ENCODE data around the gene DOCK2. TPM values are rescaled to one million over a fixed set of nuclear protein-coding genes. Genes with fewer than 3 reads are reported as not detected.

The DOCK2 gene
- total and polyA plus RNA-seq, 2 donors (not counting 1 experiment from before 2014, with no cell fraction given) = 112 to 330 TPM

GRCh38 chr5:169880785-169881184 lies 243.7 kb downstream of the DOCK2 start:
- Histone ChIP-seq H3K79me2 (ENCODE audit: control insufficient read depth, insufficient read depth, low read length) (peaks cover 38% of the 10 kb centered on the region), H3K27me3 (replicated peaks in 1 of 4; ENCODE audit: control extremely low read depth in 1 of 4, control insufficient read depth in 3 of 4, insufficient read depth in 4 of 4, low read length in 3 of 4) (no peaks in the 10 kb centered on the region), H3K4me3 (ENCODE audit: control extremely low read depth in 1 of 5, extremely low read depth in 1 of 5, insufficient read depth in 1 of 5, low read depth in 2 of 5, low read length in 4 of 5) (no peak overlapping the region), H3K4me2 (replicated peaks; ENCODE audit: low read depth, low read length, poor library complexity, severe bottlenecking) (peak overlapping the region; percentile 42), H3K27ac (ENCODE audit: low read length in 2 of 2) (peak overlapping the region; percentile 56 to 78), H3K9ac (ENCODE audit: low read length) (no peak overlapping the region), H2AFZ (ENCODE audit: insufficient read depth, low read depth, low read length, poor library complexity, severe bottlenecking) (no peak overlapping the region), H3K4me1 (ENCODE audit: control insufficient read depth in 2 of 2, insufficient read depth in 2 of 2, low read length in 2 of 2) (peaks cover 0 to 19% of the 10 kb centered on the region in 2 donors), H3K9me3 (ENCODE audit: control extremely low read depth in 1 of 3, control insufficient read depth in 2 of 3, insufficient read depth in 1 of 3, low read length in 2 of 3) (no peaks in the 10 kb centered on the region), H4K20me1 (ENCODE audit: control insufficient read depth, insufficient read depth, low read length, poor library complexity, severe bottlenecking) (peaks cover 14% of the 10 kb centered on the region), H3K36me3 (replicated peaks in 1 of 2; ENCODE audit: control extremely low read depth in 1 of 2, control insufficient read depth in 1 of 2, extremely low read depth in 1 of 2, insufficient read depth in 2 of 2, low read length in 1 of 2) (peaks cover 4 to 32% of the 10 kb centered on the region in 2 experiments)
- POLR2A ChIA-PET = no interaction called here
- ATAC-seq (ENCODE audit: low read depth) = no peak
- TF ChIP-seq CTCF (IDR thresholded peaks at IDR 0.05) = no peak
- TF ChIP-seq EZH2 (IDR thresholded peaks at IDR 0.05; ENCODE audit: borderline replicate concordance, insufficient read depth, low read depth, low read length, poor library complexity, severe bottlenecking) = no peak
- CTCF ChIA-PET = no interaction called here
- Mint-ChIP-seq H3K9me3 (ENCODE audit: insufficient read depth) (no peaks in the 10 kb centered on the region), H3K4me1 (peaks cover 26% of the 10 kb centered on the region), H3K27me3 (no peaks in the 10 kb centered on the region), H3K4me3 (peak overlapping the region; percentile 44), H3K27ac (peak overlapping the region; percentile 92)
- DNase-seq = no peak
- intact Hi-C loops (cut with micrococcal nuclease) = no loop called here
- WGBS (ENCODE audit: insufficient coverage) = 97% methylated on average over 2 of the region's 2 CpGs

- Mint-ChIP-seq H3K4me1 (peaks cover 26% of the 10 kb centered on the region), H3K9me3 (ENCODE audit: insufficient read depth) (no peaks in the 10 kb centered on the region), H3K27ac (peak overlapping the region; percentile 17), H3K4me3 (no peak overlapping the region), H3K27me3 (no peaks in the 10 kb centered on the region)
- Histone ChIP-seq H4K20me1 (ENCODE audit: control insufficient read depth, insufficient read depth, low read length, poor library complexity, severe bottlenecking) (peaks cover 14% of the 10 kb centered on the region), H3K36me3 (replicated peaks in 1 of 2; ENCODE audit: control extremely low read depth in 1 of 2, control insufficient read depth in 1 of 2, extremely low read depth in 1 of 2, insufficient read depth in 2 of 2, low read length in 1 of 2) (peaks cover 5 to 31% of the 10 kb centered on the region in 2 experiments), H2AFZ (ENCODE audit: insufficient read depth, low read depth, low read length, poor library complexity, severe bottlenecking) (no peak overlapping the region), H3K9me3 (ENCODE audit: control extremely low read depth in 1 of 3, control insufficient read depth in 2 of 3, insufficient read depth in 1 of 3, low read length in 2 of 3) (no peaks in the 10 kb centered on the region), H3K4me1 (ENCODE audit: control insufficient read depth in 2 of 2, insufficient read depth in 2 of 2, low read length in 2 of 2) (peaks cover 0 to 19% of the 10 kb centered on the region in 2 donors), H3K4me3 (ENCODE audit: control extremely low read depth in 1 of 5, extremely low read depth in 1 of 5, insufficient read depth in 1 of 5, low read depth in 2 of 5, low read length in 4 of 5) (no peak overlapping the region), H3K27ac (ENCODE audit: low read length in 2 of 2) (no peak overlapping the region), H3K27me3 (replicated peaks in 1 of 4; ENCODE audit: control extremely low read depth in 1 of 4, control insufficient read depth in 3 of 4, insufficient read depth in 4 of 4, low read length in 3 of 4) (no peaks in the 10 kb centered on the region), H3K79me2 (ENCODE audit: control insufficient read depth, insufficient read depth, low read length) (peaks cover 38% of the 10 kb centered on the region), H3K4me2 (replicated peaks; ENCODE audit: low read depth, low read length, poor library complexity, severe bottlenecking) (no peak overlapping the region), H3K9ac (ENCODE audit: low read length) (no peak overlapping the region)
- WGBS (ENCODE audit: insufficient coverage) = 100% methylated on average over 1 of the region's 5 CpGs
- CTCF ChIA-PET = no interaction called here
- no peak for TF ChIP-seq CTCF (IDR thresholded peaks at IDR 0.05)
- no peak for TF ChIP-seq EZH2 (IDR thresholded peaks at IDR 0.05; ENCODE audit: borderline replicate concordance, insufficient read depth, low read depth, low read length, poor library complexity, severe bottlenecking)
- ATAC-seq (ENCODE audit: low read depth) (no peak), DNase-seq (no peak)
- intact Hi-C loops (cut with micrococcal nuclease) = no loop called here
- POLR2A ChIA-PET = no interaction called here
Measured at GRCh38 chr5:169881702-169882303, 244.7 kb downstream of the DOCK2 start.
